ENCODE measurements around the gene MS4A3. TPM values are rescaled to one million over a fixed set of nuclear protein-coding genes. Genes with fewer than 3 reads are reported as not detected.
"Not testable (repeated sequence)": the region's sequence is repeated elsewhere in the genome, so short reads cannot be mapped to it uniquely, and the experiment has no call there.

The MS4A3 gene
- 0.41 TPM for total RNA-seq

- DNase-seq (ENCODE audit: low spot score in 2 of 2) (no peak), FAIRE-seq (no peak)
Observed at GRCh38 chr11:60056349-60056969, at the start of gene MS4A3. MS4A3 (plus strand) TSS chr11:60056665; CDS start chr11:60061161, 4,496 bp downstream.

GRCh38 chr11:60016881-60017280 lies 39.6 kb upstream of the MS4A3 start, which contains the start of gene OOSP4B:
OOSP4B (plus strand) TSS chr11:60017181.
- FAIRE-seq (no peak), DNase-seq (ENCODE audit: low spot score in 2 of 2) (no peak)

GRCh38 chr11:60018058-60018457 lies 38.4 kb upstream of the MS4A3 start:
- FAIRE-seq (no peak), DNase-seq (ENCODE audit: low spot score in 2 of 2) (no peak)

GRCh38 chr11:60020376-60020775 lies 36.1 kb upstream of the MS4A3 start:
- not testable (repeated sequence) for FAIRE-seq; DNase-seq (ENCODE audit: low spot score in 2 of 2)

GRCh38 chr11:60029015-60029632 lies 27.3 kb upstream of the MS4A3 start:
- FAIRE-seq (no peak), DNase-seq (ENCODE audit: low spot score in 2 of 2) (no peak)

GRCh38 chr11:60040109-60040508 lies 16.4 kb upstream of the MS4A3 start, which contains the start of gene OOSP2:
OOSP2 (plus strand) TSS chr11:60040409; CDS start chr11:60040460, 51 bp downstream.
- no peak for DNase-seq (ENCODE audit: low spot score in 2 of 2)
- FAIRE-seq = no peak

- FAIRE-seq; DNase-seq (ENCODE audit: low spot score in 2 of 2): not testable (repeated sequence)
Observed at GRCh38 chr11:60050422-60050821, 6.0 kb upstream of the MS4A3 start.

- DNase-seq (ENCODE audit: low spot score in 2 of 2); FAIRE-seq: not testable (repeated sequence)
Observed at GRCh38 chr11:60050839-60051238, 5.6 kb upstream of the MS4A3 start.

- DNase-seq (ENCODE audit: low spot score in 2 of 2) (no peak), FAIRE-seq (no peak)
Observed at GRCh38 chr11:60059052-60059451, 2.6 kb downstream of the MS4A3 start.

- FAIRE-seq = no peak
- no peak for DNase-seq (ENCODE audit: low spot score in 2 of 2)
Observed at GRCh38 chr11:60059521-60060240, 3.2 kb downstream of the MS4A3 start.

GRCh38 chr11:60064111-60064510 lies 7.6 kb downstream of the MS4A3 start:
- no peak for FAIRE-seq
- no peak for DNase-seq (ENCODE audit: low spot score in 2 of 2)

- DNase-seq (ENCODE audit: low spot score in 2 of 2) = no peak
- no peak for FAIRE-seq
Observed at GRCh38 chr11:60065801-60066200, 9.3 kb downstream of the MS4A3 start.

GRCh38 chr11:60069450-60069849 lies 13.0 kb downstream of the MS4A3 start:
- DNase-seq (ENCODE audit: low spot score in 2 of 2) (no peak), FAIRE-seq (no peak)

GRCh38 chr11:60071644-60072043 lies 15.2 kb downstream of the MS4A3 start:
- FAIRE-seq; DNase-seq (ENCODE audit: low spot score in 2 of 2): not testable (repeated sequence)

- no peak for FAIRE-seq
- DNase-seq (ENCODE audit: low spot score in 2 of 2) = no peak
Observed at GRCh38 chr11:60077216-60077817, 20.9 kb downstream of the MS4A3 start.

GRCh38 chr11:60077981-60078380 lies 21.5 kb downstream of the MS4A3 start:
- FAIRE-seq (no peak), DNase-seq (ENCODE audit: low spot score in 2 of 2) (no peak)

GRCh38 chr11:60078745-60079144 lies 22.3 kb downstream of the MS4A3 start:
- no peak for DNase-seq (ENCODE audit: low spot score in 2 of 2)
- FAIRE-seq = no peak

GRCh38 chr11:60080535-60080934 lies 24.1 kb downstream of the MS4A3 start:
- FAIRE-seq = no peak
- DNase-seq (ENCODE audit: low spot score in 2 of 2) = no peak

- DNase-seq (ENCODE audit: low spot score in 2 of 2) = no peak
- no peak for FAIRE-seq
Observed at GRCh38 chr11:60084631-60085273, 28.3 kb downstream of the MS4A3 start.

GRCh38 chr11:60085909-60086308 lies 29.4 kb downstream of the MS4A3 start:
- FAIRE-seq = no peak
- no peak for DNase-seq (ENCODE audit: low spot score in 2 of 2)
